OCI-LY3 (cell line): ENCODE measurements around the gene NACA2.
"Not testable (repeated sequence)": the region's sequence is repeated elsewhere in the genome, so short reads cannot be mapped to it uniquely, and the experiment has no call there.

ENCODE experiments used
- CTCF ChIP-seq: fragments of 200-600, 300-600 bp; sonication (generic); IDR thresholded peaks from 2 replicates; pipeline ENCODE4 v1.5.1; 2014; ENCODE audit warnings: antibody characterized with exemption, low read length, low read depth
- EZH2phosphoT487 ChIP-seq: fragments of 200-600 bp; shearing (Covaris generic); IDR thresholded peaks from 2 replicates; pipeline ENCODE4 v1.6.1; 2018; ENCODE audit warnings: antibody characterized with exemption, mixed run types, low read depth

GRCh38 chr17:61552560-61552959 is 38.5 kb downstream of the NACA2 start:
- not testable (repeated sequence) for TF ChIP-seq CTCF, EZH2phosphoT487
